GM12878 (cell line): ENCODE measurements around the gene ZNF22. TPM values are rescaled to one million over a fixed set of nuclear protein-coding genes. Genes with fewer than 3 reads are reported as not detected.

Experiments used
- ATAC-seq: fragments of 200-7000 bp; cut with Tn5 transposase; 3 replicates; pipeline ENCODE4 v1.9.1; 2020; ENCODE audit warnings: mild to moderate bottlenecking, moderate library complexity
- BruUV-seq: library from RNA; stranded (reverse); fragments of 400-500 nt; replicated peaks from 2 replicates; lab custom pipeline; 2021; lab: Mats Ljungman, UMichigan
- CTCF ChIA-PET: fragments of 300-600 bp; sonication (Branson Sonifier 250); formaldehyde crosslinking; extraction: SDS; loops from one replicate; lab custom pipeline; 2021; ENCODE audit warnings: inconsistent platforms; lab: Yijun Ruan, JAX
- POLR2A ChIA-PET: fragments of 350-600 bp; formaldehyde crosslinking; extraction: SDS; loops from one replicate; lab custom pipeline; 2021; ENCODE audit warnings: inconsistent platforms; lab: Charles Lee
- RAD21 ChIA-PET: fragments of 300-600 bp; sonication (Branson Sonifier 250); formaldehyde crosslinking; loops from one replicate; lab custom pipeline; 2023; ENCODE audit warnings: antibody characterized with exemption; ENCODE audit not compliant: unreplicated experiment; lab: Charles Lee
- SMC1A ChIA-PET: fragments of 300-600 bp; sonication (Branson Sonifier 250); formaldehyde crosslinking; loops from one replicate; lab custom pipeline; 2023; ENCODE audit not compliant: unreplicated experiment, uncharacterized antibody; lab: Charles Lee
- DNase-seq: peaks from one replicate; pipeline ENCODE4 v3.0.0-alpha.2; 2011; ENCODE audit warnings: low read depth, low spot score
- FAIRE-seq: peaks from 3 replicates; lab custom pipeline; 2011; peaks lifted over from hg19 to GRCh38; lab: Jason Lieb, UNC
- H2AFZ ChIP-seq: 2 replicates; pipeline ENCODE4 v1.6.0; 2011; ENCODE audit warnings: low read depth, low read length, control low read depth; ENCODE audit not compliant: control insufficient read depth
- H3K27ac ChIP-seq: 2 replicates; pipeline ENCODE4 v1.5.1; 2011; ENCODE audit warnings: control low read depth; ENCODE audit not compliant: control insufficient read depth, insufficient read depth
- H3K27me3 ChIP-seq, 2 experiments: replicated peaks in 1 of 2; 2 replicates each; pipeline versions ENCODE4 v1.6.0 to v1.6.1; 2011; ENCODE audit warnings: low read length in 1 of 2; ENCODE audit not compliant: control insufficient read depth in 2 of 2, insufficient read depth in 2 of 2
- H3K36me3 ChIP-seq, 2 experiments: 2 replicates each; pipeline ENCODE4 v1.5.1; 2011; ENCODE audit warnings: low read length in 1 of 2; ENCODE audit not compliant: control insufficient read depth in 2 of 2, insufficient read depth in 2 of 2
- H3K4me1 ChIP-seq: 2 replicates; pipeline ENCODE4 v1.6.1; 2011; ENCODE audit warnings: mild to moderate bottlenecking, low read length, moderate library complexity, mixed read lengths; ENCODE audit not compliant: control insufficient read depth, insufficient read depth
- H3K4me2 ChIP-seq: 2 replicates; pipeline ENCODE4 v1.6.0; 2011; ENCODE audit warnings: control low read depth; ENCODE audit not compliant: control insufficient read depth, insufficient read depth
- H3K4me3 ChIP-seq: fragments of 200-600 bp; sonication (generic); 2 replicates; pipeline ENCODE4 v1.5.1; 2016
- H3K79me2 ChIP-seq: 2 replicates; pipeline ENCODE4 v1.6.0; 2011; ENCODE audit warnings: low read length; ENCODE audit not compliant: control insufficient read depth, insufficient read depth
- H3K9ac ChIP-seq: 2 replicates; pipeline ENCODE4 v1.8.0; 2011; ENCODE audit warnings: low read length, control low read depth, mixed read lengths; ENCODE audit not compliant: control insufficient read depth, insufficient read depth
- H3K9me3 ChIP-seq: replicated peaks from 3 replicates; pipeline ENCODE4 v1.5.1; 2011; ENCODE audit warnings: mild to moderate bottlenecking, low read length; ENCODE audit not compliant: control insufficient read depth, insufficient read depth
- H4K20me1 ChIP-seq: 2 replicates; pipeline ENCODE4 v1.6.0; 2011; ENCODE audit not compliant: control insufficient read depth, insufficient read depth
- BACH1 ChIP-seq: fragments of 450-650 bp; IDR thresholded peaks from 2 replicates; pipeline ENCODE4 v1.6.1; 2017; ENCODE audit warnings: mild to moderate bottlenecking, borderline replicate concordance
- BCL11A ChIP-seq: IDR thresholded peaks from 2 replicates; pipeline ENCODE4 v1.6.1; 2011; ENCODE audit warnings: low read depth, low read length
- EZH2 ChIP-seq: IDR thresholded peaks from 2 replicates; pipeline ENCODE4 v1.6.1; 2012; ENCODE audit warnings: low read depth, mild to moderate bottlenecking, control low read depth, inconsistent platforms, low read length, borderline replicate concordance; ENCODE audit not compliant: control insufficient read depth
- HDGF ChIP-seq: fragments of 450-650 bp; IDR thresholded peaks from 2 replicates; pipeline ENCODE4 v1.6.1; 2016; ENCODE audit warnings: antibody characterized with exemption
- IRF5 ChIP-seq: fragments of 450-650 bp; IDR thresholded peaks from 2 replicates; pipeline ENCODE4 v1.6.1; 2017; ENCODE audit warnings: borderline replicate concordance
- LARP7 ChIP-seq: fragments of 450-650 bp; IDR thresholded peaks from 2 replicates; pipeline ENCODE4 v1.6.1; 2017; ENCODE audit warnings: mild to moderate bottlenecking
- MEF2B ChIP-seq: fragments of 450-650 bp; IDR thresholded peaks from 2 replicates; pipeline ENCODE4 v1.6.1; 2018; ENCODE audit warnings: mild to moderate bottlenecking, moderate library complexity; ENCODE audit not compliant: partially characterized antibody, poor library complexity, severe bottlenecking
- NR2F1 ChIP-seq: fragments of 450-650 bp; conservative IDR thresholded peaks from 2 replicates; pipeline ENCODE4 v1.6.1; 2017; ENCODE audit warnings: mild to moderate bottlenecking
- RB1 ChIP-seq: fragments of 450-650 bp; formaldehyde crosslinking; IDR thresholded peaks from 2 replicates; pipeline ENCODE4 v1.6.1; 2017; ENCODE audit warnings: mild to moderate bottlenecking, borderline replicate concordance
- RELB ChIP-seq: fragments of 450-650 bp; IDR thresholded peaks from 2 replicates; pipeline ENCODE4 v1.6.1; 2017; ENCODE audit warnings: low read depth, mild to moderate bottlenecking, moderate library complexity
- SMAD5 ChIP-seq: IDR thresholded peaks from 2 replicates; pipeline ENCODE4 v1.6.1; 2016; ENCODE audit warnings: antibody characterized with exemption, low read depth
- SMARCA5 ChIP-seq: fragments of 450-650 bp; IDR thresholded peaks from 2 replicates; pipeline ENCODE4 v1.6.1; 2017; ENCODE audit warnings: mild to moderate bottlenecking
- SRF ChIP-seq, 2 experiments: IDR thresholded peaks; 2 replicates each; pipeline ENCODE4 v1.6.1; 2011; ENCODE audit warnings: low read depth in 2 of 2, low read length in 2 of 2, mild to moderate bottlenecking in 1 of 2, moderate library complexity in 1 of 2
- TCF7 ChIP-seq: IDR thresholded peaks from 2 replicates; pipeline ENCODE4 v1.6.1; 2014; ENCODE audit warnings: antibody characterized with exemption, borderline replicate concordance
- YY1 ChIP-seq: IDR thresholded peaks from 2 replicates; pipeline ENCODE4 v1.6.1; 2011; ENCODE audit warnings: low read depth, mild to moderate bottlenecking, low read length
- ZNF384 ChIP-seq: IDR thresholded peaks from 2 replicates; pipeline ENCODE4 v1.6.1; 2012; ENCODE audit warnings: low read depth, mild to moderate bottlenecking, low read length, improper control_type of control experiment, borderline replicate concordance
- ZNF622 ChIP-seq: fragments of 450-650 bp; IDR thresholded peaks from 2 replicates; pipeline ENCODE4 v1.6.1; 2017; ENCODE audit warnings: mild to moderate bottlenecking, inconsistent platforms
- WGBS: methylation state at CpG from one replicate; pipeline ENCODE4 v1.1.6; 2016; ENCODE audit warnings: low lambda C conversion rate; ENCODE audit not compliant: insufficient replicate concordance, insufficient coverage; ENCODE audit errors: missing lambda C conversion rate; 5-methylcytosine and 5-hydroxymethylcytosine counted together
- in situ Hi-C: fragments of 300-500 bp; cut with MboI; formaldehyde crosslinking; loops from 9 replicates; pipeline ENCODE4 v1.14.3; 2018; ENCODE audit warnings: mixed read lengths
- intact Hi-C: fragments of 100-400 bp; cut with micrococcal nuclease; formaldehyde crosslinking; loops from one replicate; pipeline ENCODE4 v1.14.2; 2022; ENCODE audit not compliant: unreplicated experiment
- polyA plus RNA-seq, 11 experiments: library from polyadenylated mRNA; depleted of rRNA in 4 of 11; unstranded in 6 of 11; stranded (reverse) in 5 of 11; fragments of >200 nt; fragmentation: Nextera tagmentation in 4 of 11; fragmentation: Illumina TruSeq in 1 of 11; extraction: Ambion mirVana in 4 of 11; extraction: Trizol in 1 of 11; gene quantifications; 1 replicate in 1 of 11; 2 replicates in 10 of 11; pipeline versions ENCODE4 v1.2.1 to v1.2.3, GENCODE V29; 2011 to 2016; ENCODE audit warnings: inconsistent platforms in 2 of 11, missing spikeins in 2 of 11, low read depth in 1 of 11
- total RNA-seq, 4 experiments: library from RNA; depleted of rRNA in 3 of 4; stranded (reverse); fragments of >200 nt in 3 of 4; fragmentation: Illumina TruSeq in 1 of 4; extraction: Trizol in 1 of 4; gene quantifications; 2 replicates each; pipeline versions ENCODE4 v1.2.1 to v1.2.3, GENCODE V29; 2013 to 2021
- TF ChIP-seq, protein P1 (sequence below): fragments of 450-650 bp; IDR thresholded peaks from 2 replicates; pipeline ENCODE4 v1.6.1; 2016; ENCODE audit warnings: mild to moderate bottlenecking
- TF ChIP-seq, protein P2 (sequence below): IDR thresholded peaks from 2 replicates; pipeline ENCODE4 v1.6.1; 2012; ENCODE audit warnings: low read depth, low read length, improper control_type of control experiment

The ZNF22 gene
- total and polyA plus RNA-seq, 10 of the 15 experiments (the other 5 are each of a cell fraction or from before 2014, with no cell fraction given), result 31.1 to 74.4 (median 43.8) TPM

GRCh38 chr10:44959247-44960087 is 41.3 kb upstream of the ZNF22 start, which contains the start of gene RASSF4:
TSS of gene RASSF4 (plus strand) at chr10:44959802. CDS start at chr10:44970203, 10,401 bp downstream.
- H4K20me1 ChIP-seq, result no peaks in the 10 kb centered on the region
- intact Hi-C loops, result loop anchor here (2.0 to 10.0 kb wide), 3 partner anchors 15 to 1815 kb away; partner anchors contain the start of gene ALOX5
- ATAC-seq, result peak; percentile 92
- in situ Hi-C loops, result loop anchor here (10.0 to 25.0 kb wide), 2 partner anchors 1555 to 1797 kb away; partner anchors contain the start of gene HNRNPF
- peak within 1 kb of the TSS; percentile 74 for H3K9ac ChIP-seq
- ChIA-PET RAD21 (interaction anchor here (0.7 to 1.8 kb wide), 6 partner anchors 9 to 26 kb away, joined by 3 to 7 read pairs (median 4); no protein-coding TSS in a partner anchor), POLR2A (interaction anchor here (1.3 to 14.0 kb wide), 3 partner anchors 12 to 43 kb away, joined by 3 to 174 read pairs (median 3); no protein-coding TSS in a partner anchor), CTCF (interaction anchor here (0.7 to 3.9 kb wide), 5 partner anchors 9 to 26 kb away, joined by 3 to 15 read pairs (median 3); no protein-coding TSS in a partner anchor), SMC1A (interaction anchor here (1.1 to 2.9 kb wide), 3 partner anchors 10 to 27 kb away, joined by 3 to 15 read pairs (median 7); no protein-coding TSS in a partner anchor)
- peak within 1 kb of the TSS; percentile 91 for H3K4me2 ChIP-seq
- H3K4me3 ChIP-seq, result peak within 1 kb of the TSS; percentile 92
- H3K27ac ChIP-seq, result peak within 1 kb of the TSS; percentile 71
- no peak for FAIRE-seq
- H3K36me3 ChIP-seq, result no peaks in the 10 kb centered on the region
- no TSS peak for BruUV-seq
- no peaks in the 10 kb centered on the region for H3K9me3 ChIP-seq
- H2AFZ ChIP-seq, result peak within 1 kb of the TSS; percentile 76
- DNase-seq, result no peak
- H3K4me1 ChIP-seq, result peaks cover 43% of the 10 kb centered on the region
- peaks cover 43% of the 10 kb centered on the region for H3K79me2 ChIP-seq
- WGBS, result 3% methylated on average over 42 of the region's 74 CpGs
- H3K27me3 ChIP-seq, result no peaks in the 10 kb centered on the region
- TF ChIP-seq SMARCA5 (0 out of 2 replicates have a peak, but pooled peaks have one; percentile 43), LARP7 (peak; percentile 44; the same call in 1 of the 2 replicates), BACH1 (peak; percentile 65), BCL11A (0 out of 2 replicates have a peak, but pooled peaks have one; percentile 11), SMAD5 (peak; percentile 79; the same call in 1 of the 2 replicates), YY1 (peak; percentile 49; the same call in 1 of the 2 replicates), ZNF384 (no peak), HDGF (peak; percentile 41; the same call in 1 of the 2 replicates), NR2F1 (peak; percentile 70), TCF7 (no peak), EZH2 (no peak), MEF2B (no peak), ZNF622 (no peak), RELB (peak; percentile 49; the same call in 1 of the 2 replicates), RB1 (peak; percentile 67; the same call in 1 of the 2 replicates), IRF5 (no peak), SRF (IDR thresholded peaks at IDR 0.05; ENCODE audit: low read depth in 2 of 2, low read length in 2 of 2) (peak in 1 of 2 experiments; percentile 16; a peak in 1 of 4 replicates)
- TF ChIP-seq, protein P1, sequence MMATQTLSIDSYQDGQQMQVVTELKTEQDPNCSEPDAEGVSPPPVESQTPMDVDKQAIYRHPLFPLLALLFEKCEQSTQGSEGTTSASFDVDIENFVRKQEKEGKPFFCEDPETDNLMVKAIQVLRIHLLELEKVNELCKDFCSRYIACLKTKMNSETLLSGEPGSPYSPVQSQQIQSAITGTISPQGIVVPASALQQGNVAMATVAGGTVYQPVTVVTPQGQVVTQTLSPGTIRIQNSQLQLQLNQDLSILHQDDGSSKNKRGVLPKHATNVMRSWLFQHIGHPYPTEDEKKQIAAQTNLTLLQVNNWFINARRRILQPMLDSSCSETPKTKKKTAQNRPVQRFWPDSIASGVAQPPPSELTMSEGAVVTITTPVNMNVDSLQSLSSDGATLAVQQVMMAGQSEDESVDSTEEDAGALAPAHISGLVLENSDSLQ, result peak; percentile 37; the same call in 1 of the 2 replicates
- TF ChIP-seq, protein P2, sequence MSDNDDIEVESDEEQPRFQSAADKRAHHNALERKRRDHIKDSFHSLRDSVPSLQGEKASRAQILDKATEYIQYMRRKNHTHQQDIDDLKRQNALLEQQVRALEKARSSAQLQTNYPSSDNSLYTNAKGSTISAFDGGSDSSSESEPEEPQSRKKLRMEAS, result peak; percentile 25; the same call in 1 of the 2 replicates
